CD4-positive, alpha-beta memory T cell (primary cell): ENCODE data around the gene MMP8. TPM values are rescaled to one million over a fixed set of nuclear protein-coding genes. Genes with fewer than 3 reads are reported as not detected.

Source experiments
- CTCF ChIA-PET: fragments of 350-600 bp; sonication (Branson Sonifier 250); formaldehyde crosslinking; loops from one replicate; lab custom pipeline; 2021; ENCODE audit warnings: inconsistent platforms; ENCODE audit not compliant: partially characterized antibody; lab: Charles Lee
- POLR2A ChIA-PET: fragments of 350-600 bp; sonication (Branson Sonifier 250); formaldehyde crosslinking; loops from one replicate; lab custom pipeline; 2021; ENCODE audit not compliant: partially characterized antibody; lab: Charles Lee
- DNase-seq, 5 donors: peaks; one replicate each; pipeline versions ENCODE4 v3.0.0 to v3.0.0-alpha.2; 2020 to 2022; ENCODE audit warnings: mixed read lengths in 1 of 5
- H3K27ac ChIP-seq: one replicate; pipeline ENCODE4 v1.7.0; 2013; ENCODE audit warnings: low read depth, low read length
- H3K27me3 ChIP-seq: 2 replicates; pipeline ENCODE4 v1.7.0; 2013; ENCODE audit warnings: mild to moderate bottlenecking, low read length, moderate library complexity; ENCODE audit not compliant: insufficient read depth
- H3K36me3 ChIP-seq: 2 replicates; pipeline ENCODE4 v1.7.0; 2013; ENCODE audit warnings: mild to moderate bottlenecking, low read length, moderate library complexity; ENCODE audit not compliant: insufficient read depth
- H3K4me1 ChIP-seq: 2 replicates; pipeline ENCODE4 v1.7.0; 2013; ENCODE audit warnings: mild to moderate bottlenecking, low read length, moderate library complexity; ENCODE audit not compliant: insufficient read depth
- H3K4me3 ChIP-seq, 2 donors: one replicate each; pipeline ENCODE4 v1.7.0; 2013; ENCODE audit warnings: low read length in 2 of 2, mild to moderate bottlenecking in 1 of 2
- H3K9me3 ChIP-seq, 2 donors: one replicate each; pipeline ENCODE4 v1.7.0; 2013; ENCODE audit warnings: low read length in 2 of 2, control low read depth in 1 of 2; ENCODE audit not compliant: control insufficient read depth in 1 of 2
- H3K27ac Mint-ChIP-seq, 7 donors: one replicate each; pipeline ENCODE4 v1.8.0; 2020 to 2021; ENCODE audit warnings: mixed read lengths in 7 of 7, mild to moderate bottlenecking in 6 of 7, inconsistent platforms in 3 of 7, moderate library complexity in 3 of 7
- H3K27me3 Mint-ChIP-seq, 2 donors: one replicate each; pipeline ENCODE4 v1.8.0; 2020 to 2021; ENCODE audit warnings: mixed read lengths in 2 of 2
- H3K36me3 Mint-ChIP-seq, 2 donors: one replicate each; pipeline ENCODE4 v1.8.0; 2020 to 2021; ENCODE audit warnings: mixed read lengths in 2 of 2, inconsistent platforms in 1 of 2, mild to moderate bottlenecking in 1 of 2
- H3K4me1 Mint-ChIP-seq, 4 donors: one replicate each; pipeline ENCODE4 v1.8.0; 2020 to 2021; ENCODE audit warnings: mixed read lengths in 4 of 4, mild to moderate bottlenecking in 1 of 4
- H3K4me3 Mint-ChIP-seq, 8 donors: one replicate each; pipeline ENCODE4 v1.8.0; 2020 to 2021; ENCODE audit warnings: mixed read lengths in 8 of 8, mild to moderate bottlenecking in 7 of 8, moderate library complexity in 6 of 8, inconsistent platforms in 3 of 8
- H3K9me3 Mint-ChIP-seq, 8 donors: one replicate each; pipeline ENCODE4 v1.8.0; 2020 to 2021; ENCODE audit warnings: mixed read lengths in 8 of 8, mild to moderate bottlenecking in 5 of 8, inconsistent platforms in 3 of 8, moderate library complexity in 1 of 8
- intact Hi-C: fragments of 100-400 bp; cut with micrococcal nuclease; formaldehyde crosslinking; loops from one replicate; pipeline ENCODE4 v1.15.1; 2023
- polyA plus RNA-seq, 2 donors: library from polyadenylated mRNA; unstranded; fragments of 300-500 nt; fragmentation: Illumina TruSeq; gene quantifications; one replicate each; pipeline ENCODE4 v1.2.3, GENCODE V29; 2021
- total RNA-seq, 2 experiments: library from RNA; stranded (reverse); gene quantifications; one replicate each; pipeline ENCODE4 v1.2.3, GENCODE V29; 2021

MMP8 gene
- total and polyA plus RNA-seq, 4 experiments from 2014 or later, result not detected

GRCh38 chr11:102761646-102762238 is 37.0 kb upstream of the MMP8 start:
- no peak for DNase-seq
- intact Hi-C loops, result no loop called here
- H3K36me3 Mint-ChIP-seq, result no peaks in the 10 kb centered on the region
- peaks cover 0 to 2% (median 0%) of the 10 kb centered on the region in 8 donors for H3K9me3 Mint-ChIP-seq
- Histone ChIP-seq H3K9me3 (no peaks in the 10 kb centered on the region), H3K4me3 (no peak overlapping the region), H3K27me3 (no peaks in the 10 kb centered on the region), H3K36me3 (no peaks in the 10 kb centered on the region), H3K27ac (no peak overlapping the region), H3K4me1 (no peaks in the 10 kb centered on the region)
- peaks cover 0 to 1% (median 0%) of the 10 kb centered on the region in 4 donors for H3K4me1 Mint-ChIP-seq
- H3K27ac Mint-ChIP-seq, result no peak overlapping the region
- ChIA-PET CTCF (no interaction called here), POLR2A (no interaction called here)
- H3K27me3 Mint-ChIP-seq, result peaks cover 9% of the 10 kb centered on the region in 2 donors
- no peak overlapping the region for H3K4me3 Mint-ChIP-seq

GRCh38 chr11:102760344-102761035 is 35.7 kb upstream of the MMP8 start:
- intact Hi-C loops, result no loop called here
- peaks cover 9 to 13% of the 10 kb centered on the region in 2 donors for H3K27me3 Mint-ChIP-seq
- H3K27ac ChIP-seq, result no peak overlapping the region
- H3K4me1 ChIP-seq, result no peaks in the 10 kb centered on the region
- H3K9me3 Mint-ChIP-seq, result peaks cover 0 to 2% (median 0%) of the 10 kb centered on the region in 8 donors
- H3K36me3 ChIP-seq, result no peaks in the 10 kb centered on the region
- H3K4me3 ChIP-seq, result no peak overlapping the region
- H3K27ac Mint-ChIP-seq, result no peak overlapping the region
- POLR2A ChIA-PET, result no interaction called here
- no peaks in the 10 kb centered on the region for H3K27me3 ChIP-seq
- CTCF ChIA-PET, result no interaction called here
- H3K9me3 ChIP-seq, result no peaks in the 10 kb centered on the region
- no peaks in the 10 kb centered on the region for H3K36me3 Mint-ChIP-seq
- no peak overlapping the region for H3K4me3 Mint-ChIP-seq
- no peak for DNase-seq
- peaks cover 0 to 1% (median 0%) of the 10 kb centered on the region in 4 donors for H3K4me1 Mint-ChIP-seq

GRCh38 chr11:102757823-102758549 is 33.2 kb upstream of the MMP8 start:
- ChIA-PET CTCF (no interaction called here), POLR2A (no interaction called here)
- H3K27ac Mint-ChIP-seq, result no peak overlapping the region
- no peak overlapping the region for H3K4me3 Mint-ChIP-seq
- peaks cover 18 to 22% of the 10 kb centered on the region in 2 donors for H3K27me3 Mint-ChIP-seq
- H3K27ac ChIP-seq, result no peak overlapping the region
- intact Hi-C loops, result no loop called here
- no peak for DNase-seq
- no peaks in the 10 kb centered on the region for H3K36me3 ChIP-seq
- no peaks in the 10 kb centered on the region for H3K36me3 Mint-ChIP-seq
- H3K4me1 Mint-ChIP-seq, result peaks cover 0 to 1% (median 0%) of the 10 kb centered on the region in 4 donors
- H3K4me3 ChIP-seq, result no peak overlapping the region
- H3K9me3 ChIP-seq, result no peaks in the 10 kb centered on the region
- no peaks in the 10 kb centered on the region for H3K4me1 ChIP-seq
- no peaks in the 10 kb centered on the region for H3K27me3 ChIP-seq
- H3K9me3 Mint-ChIP-seq, result no peaks in the 10 kb centered on the region

- H3K27ac ChIP-seq, result no peak overlapping the region
- H3K27me3 Mint-ChIP-seq, result peaks cover 23 to 26% of the 10 kb centered on the region in 2 donors
- H3K27me3 ChIP-seq, result no peaks in the 10 kb centered on the region
- H3K4me1 ChIP-seq, result no peaks in the 10 kb centered on the region
- H3K9me3 Mint-ChIP-seq, result peaks cover 0 to 8% (median 2%) of the 10 kb centered on the region in 8 donors
- intact Hi-C loops, result no loop called here
- no peak for DNase-seq
- H3K4me3 Mint-ChIP-seq, result no peak overlapping the region
- no peak overlapping the region for H3K4me3 ChIP-seq
- ChIA-PET CTCF (no interaction called here), POLR2A (no interaction called here)
- H3K27ac Mint-ChIP-seq, result no peak overlapping the region
- H3K4me1 Mint-ChIP-seq, result no peaks in the 10 kb centered on the region
- no peaks in the 10 kb centered on the region for H3K9me3 ChIP-seq
- H3K36me3 ChIP-seq, result no peaks in the 10 kb centered on the region
- H3K36me3 Mint-ChIP-seq, result no peaks in the 10 kb centered on the region
Measured at GRCh38 chr11:102753267-102753666, 28.5 kb upstream of the MMP8 start.

GRCh38 chr11:102751673-102752072 is 26.9 kb upstream of the MMP8 start:
- peaks cover 0 to 14% (median 9%) of the 10 kb centered on the region in 8 donors for H3K9me3 Mint-ChIP-seq
- DNase-seq, result no peak
- no peak overlapping the region for H3K4me3 Mint-ChIP-seq
- H3K36me3 Mint-ChIP-seq, result no peaks in the 10 kb centered on the region
- ChIA-PET POLR2A (no interaction called here), CTCF (no interaction called here)
- Histone ChIP-seq H3K27me3 (no peaks in the 10 kb centered on the region), H3K9me3 (no peaks in the 10 kb centered on the region), H3K4me1 (no peaks in the 10 kb centered on the region), H3K4me3 (no peak overlapping the region), H3K36me3 (no peaks in the 10 kb centered on the region), H3K27ac (no peak overlapping the region)
- intact Hi-C loops, result no loop called here
- H3K4me1 Mint-ChIP-seq, result no peaks in the 10 kb centered on the region
- H3K27me3 Mint-ChIP-seq, result peaks cover 22 to 24% of the 10 kb centered on the region in 2 donors
- H3K27ac Mint-ChIP-seq, result no peak overlapping the region

GRCh38 chr11:102749101-102749722 is 24.5 kb upstream of the MMP8 start:
- ChIA-PET POLR2A (no interaction called here), CTCF (no interaction called here)
- Mint-ChIP-seq H3K9me3 (peaks cover 0 to 17% (median 11%) of the 10 kb centered on the region in 8 donors), H3K4me3 (no peak overlapping the region), H3K36me3 (no peaks in the 10 kb centered on the region), H3K4me1 (no peaks in the 10 kb centered on the region), H3K27ac (no peak overlapping the region), H3K27me3 (peaks cover 11 to 17% of the 10 kb centered on the region in 2 donors)
- no peak for DNase-seq
- Histone ChIP-seq H3K36me3 (no peaks in the 10 kb centered on the region), H3K4me1 (no peaks in the 10 kb centered on the region), H3K27ac (no peak overlapping the region), H3K4me3 (no peak overlapping the region), H3K9me3 (no peaks in the 10 kb centered on the region), H3K27me3 (no peaks in the 10 kb centered on the region)
- intact Hi-C loops, result no loop called here
